ENCODE measurements around the gene DEPDC5.
A peak's percentile ranks its signal among the peaks of the same experiment; 100 is the strongest.

DNA sequence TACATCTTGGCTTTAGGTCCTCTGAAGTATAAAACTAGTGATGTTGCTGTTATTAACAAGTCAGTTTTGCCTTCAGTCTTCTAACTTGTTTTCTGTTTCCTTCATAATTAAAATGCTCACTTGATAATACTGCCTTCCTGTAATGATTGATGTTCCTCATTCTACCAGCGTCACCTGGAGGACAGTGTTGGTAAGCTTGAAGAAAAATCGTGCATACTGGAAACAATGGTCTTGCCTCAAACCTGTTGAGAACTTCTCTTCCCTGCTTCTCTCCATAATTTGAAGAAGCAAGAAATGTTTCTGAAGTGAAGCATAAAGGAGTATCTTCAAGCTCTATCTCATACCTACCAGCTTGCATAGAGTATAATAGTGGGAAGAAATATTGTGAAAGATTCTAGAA is 193.5 kb downstream of the DEPDC5 start:
- TF ChIP-seq CTCF (IDR thresholded peaks at IDR 0.05; ENCODE audit: insufficient read depth, low read depth, low read length) (peak; percentile 37), EZH2 (IDR thresholded peaks at IDR 0.05; ENCODE audit: insufficient read depth, low read length) (no peak)
